DOHH2 (cell line): ENCODE data around the gene FRRS1.

ENCODE experiments used
- H3F3A ChIP-seq: fragments of 200-600 bp; sonication (generic), shearing (Covaris generic); 2 replicates; pipeline ENCODE4 v1.6.0; 2016; ENCODE audit warnings: antibody characterized with exemption, mild to moderate bottlenecking; ENCODE audit not compliant: control insufficient read depth, insufficient read depth
- H3K27ac ChIP-seq: fragments of 200-600 bp; sonication (generic); 2 replicates; pipeline ENCODE4 v1.5.1; 2014; ENCODE audit warnings: low read depth, mild to moderate bottlenecking, low read length, moderate library complexity
- H3K27me3 ChIP-seq: fragments of 200-600 bp; sonication (generic); 2 replicates; pipeline ENCODE4 v1.6.1; 2014; ENCODE audit warnings: mild to moderate bottlenecking, low read length, mixed read lengths; ENCODE audit not compliant: control insufficient read depth
- H3K36me3 ChIP-seq: fragments of 200-600 bp; sonication (generic); 2 replicates; pipeline ENCODE4 v1.6.1; 2014; ENCODE audit warnings: mild to moderate bottlenecking, low read length, moderate library complexity, mixed read lengths; ENCODE audit not compliant: control insufficient read depth
- H3K4me1 ChIP-seq: fragments of 200-600 bp; sonication (generic); 2 replicates; pipeline ENCODE4 v1.6.1; 2014; ENCODE audit warnings: mild to moderate bottlenecking, low read length, mixed read lengths; ENCODE audit not compliant: control insufficient read depth
- H3K4me2 ChIP-seq: fragments of 200-600 bp; sonication (generic); 2 replicates; pipeline ENCODE4 v1.6.0; 2014; ENCODE audit warnings: mild to moderate bottlenecking, low read length, moderate library complexity
- H3K4me3 ChIP-seq: fragments of 200-600 bp; sonication (generic); 2 replicates; pipeline ENCODE4 v1.5.1; 2014; ENCODE audit warnings: mild to moderate bottlenecking, low read length, mixed read lengths
- H3K79me2 ChIP-seq: fragments of 200-600 bp; sonication (generic); 2 replicates; pipeline ENCODE4 v1.6.1; 2014; ENCODE audit warnings: mild to moderate bottlenecking, low read length, mixed read lengths; ENCODE audit not compliant: control insufficient read depth
- H3K9me2 ChIP-seq: fragments of 200-600 bp; sonication (generic); replicated peaks from 2 replicates; pipeline ENCODE4 v1.6.1; 2014; ENCODE audit warnings: mild to moderate bottlenecking, low read length, mixed read lengths; ENCODE audit not compliant: control insufficient read depth
- H3K9me3 ChIP-seq: fragments of 200-600 bp; sonication (generic); 2 replicates; pipeline ENCODE4 v1.6.1; 2014; ENCODE audit warnings: antibody characterized with exemption, low read length, mixed read lengths; ENCODE audit not compliant: control insufficient read depth, insufficient read depth
- H4K20me1 ChIP-seq: fragments of 200-600 bp; sonication (generic); 2 replicates; pipeline ENCODE4 v1.6.0; 2014; ENCODE audit warnings: low read depth, mild to moderate bottlenecking, antibody characterized with exemption, low read length, moderate library complexity; ENCODE audit not compliant: control insufficient read depth, insufficient read depth
- CTCF ChIP-seq: fragments of 200-600 bp; sonication (generic); IDR thresholded peaks from one replicate; pipeline ENCODE4 v1.5.1; 2014; ENCODE audit warnings: antibody characterized with exemption, mild to moderate bottlenecking, low read depth, low read length; ENCODE audit not compliant: poor library complexity, severe bottlenecking
- EZH2phosphoT487 ChIP-seq: fragments of 200-600 bp; sonication (generic); IDR thresholded peaks from 2 replicates; pipeline ENCODE4 v1.6.1; 2017; ENCODE audit warnings: borderline replicate concordance, mild to moderate bottlenecking, antibody characterized with exemption, low read length, moderate library complexity, mixed read lengths

Gene FRRS1

GRCh38 chr1:99782397-99782796 is 16.0 kb upstream of the FRRS1 start:
- no peaks in the 10 kb centered on the region for H3K9me3 ChIP-seq
- no peak overlapping the region for H3K4me3 ChIP-seq
- peaks cover 5% of the 10 kb centered on the region; the same call in 1 of the 2 replicates for H3K27me3 ChIP-seq
- H3F3A ChIP-seq: no peaks in the 10 kb centered on the region
- H3K4me1 ChIP-seq: peaks cover 15% of the 10 kb centered on the region
- no peaks in the 10 kb centered on the region for H4K20me1 ChIP-seq
- H3K9me2 ChIP-seq: no peaks in the 10 kb centered on the region
- H3K27ac ChIP-seq: no peak overlapping the region
- H3K36me3 ChIP-seq: no peaks in the 10 kb centered on the region
- TF ChIP-seq EZH2phosphoT487 (no peak), CTCF (no peak)
- no peaks in the 10 kb centered on the region for H3K79me2 ChIP-seq
- no peak overlapping the region for H3K4me2 ChIP-seq

- peaks cover 15% of the 10 kb centered on the region for H3K4me1 ChIP-seq
- H4K20me1 ChIP-seq: no peaks in the 10 kb centered on the region
- no peak overlapping the region for H3K4me2 ChIP-seq
- no peaks in the 10 kb centered on the region for H3K79me2 ChIP-seq
- H3K9me3 ChIP-seq: no peaks in the 10 kb centered on the region
- H3K4me3 ChIP-seq: no peak overlapping the region
- peaks cover 5% of the 10 kb centered on the region; the same call in 1 of the 2 replicates for H3K27me3 ChIP-seq
- H3F3A ChIP-seq: no peaks in the 10 kb centered on the region
- no peak overlapping the region for H3K27ac ChIP-seq
- no peaks in the 10 kb centered on the region for H3K9me2 ChIP-seq
- no peak for TF ChIP-seq EZH2phosphoT487
- H3K36me3 ChIP-seq: no peaks in the 10 kb centered on the region
Measured at GRCh38 chr1:99781798-99782197, 15.4 kb upstream of the FRRS1 start.

- no peaks in the 10 kb centered on the region for H3K79me2 ChIP-seq
- TF ChIP-seq EZH2phosphoT487 (no peak), CTCF (no peak)
Measured at GRCh38 chr1:99777752-99778151, 11.3 kb upstream of the FRRS1 start.

GRCh38 chr1:99776120-99776519 is 9.7 kb upstream of the FRRS1 start:
- no peaks in the 10 kb centered on the region for H3K9me3 ChIP-seq
- H3K4me1 ChIP-seq: peaks cover 11% of the 10 kb centered on the region
- TF ChIP-seq CTCF: no peak
- no peak for TF ChIP-seq EZH2phosphoT487
- no peaks in the 10 kb centered on the region for H3F3A ChIP-seq
- H4K20me1 ChIP-seq: no peaks in the 10 kb centered on the region
- H3K36me3 ChIP-seq: no peaks in the 10 kb centered on the region
- no peak overlapping the region for H3K4me3 ChIP-seq
- H3K27me3 ChIP-seq: peaks cover 5% of the 10 kb centered on the region; the same call in 1 of the 2 replicates
- H3K79me2 ChIP-seq: no peaks in the 10 kb centered on the region
- no peak overlapping the region for H3K4me2 ChIP-seq
- no peak overlapping the region for H3K27ac ChIP-seq
- no peaks in the 10 kb centered on the region for H3K9me2 ChIP-seq

More at GRCh38 chr1:99777752-99778151, 11.3 kb upstream of the FRRS1 start:
- Histone ChIP-seq H3K4me3 (no peak overlapping the region), H3K9me3 (no peaks in the 10 kb centered on the region), H3F3A (no peaks in the 10 kb centered on the region), H3K27ac (no peak overlapping the region), H3K4me1 (peaks cover 5% of the 10 kb centered on the region; the same call in 1 of the 2 replicates), H3K4me2 (no peak overlapping the region), H3K9me2 (no peaks in the 10 kb centered on the region), H3K27me3 (peaks cover 5% of the 10 kb centered on the region; the same call in 1 of the 2 replicates), H4K20me1 (no peaks in the 10 kb centered on the region), H3K36me3 (no peaks in the 10 kb centered on the region)
